K562 (cell line): ENCODE data around the gene SERTAD3. TPM values are rescaled to one million over a fixed set of nuclear protein-coding genes. Genes with fewer than 3 reads are reported as not detected.

Experiments
- ATF4 ChIP-seq: fragments of 450-650 bp; formaldehyde crosslinking; IDR thresholded peaks from 2 replicates; pipeline ENCODE4 v1.4.0; 2022; ENCODE audit warnings: mild to moderate bottlenecking, moderate library complexity
- BCOR ChIP-seq: fragments of 450-650 bp; IDR thresholded peaks from 2 replicates; pipeline ENCODE4 v1.6.1; 2016
- CBX3 ChIP-seq, 2 experiments: IDR thresholded peaks; 1 replicate in 1 of 2; 2 replicates in 1 of 2; pipeline ENCODE4 v1.6.1; 2012; ENCODE audit warnings: inconsistent platforms in 2 of 2, low read length in 2 of 2, borderline replicate concordance in 1 of 2, control low read depth in 1 of 2
- CREB1 ChIP-seq, 2 experiments: sonication (generic) in 1 of 2; formaldehyde crosslinking in 1 of 2; IDR thresholded peaks; 2 replicates each; pipeline versions ENCODE4 v1.6.1 to v1.8.0; 2012 to 2022; ENCODE audit warnings: inconsistent platforms in 1 of 2, mild to moderate bottlenecking in 1 of 2, missing genetic modification reagents in 1 of 2, moderate library complexity in 1 of 2
- DPF2 ChIP-seq: fragments of 450-650 bp; IDR thresholded peaks from 2 replicates; pipeline ENCODE4 v1.6.1; 2016
- EGR1 ChIP-seq: fragments of 450-650 bp; conservative IDR thresholded peaks from 2 replicates; pipeline ENCODE4 v1.6.1; 2017; ENCODE audit warnings: mild to moderate bottlenecking
- ESRRA ChIP-seq: fragments of 450-650 bp; IDR thresholded peaks from 2 replicates; pipeline ENCODE4 v1.6.1; 2014; ENCODE audit warnings: low read depth, mild to moderate bottlenecking, moderate library complexity, borderline replicate concordance
- FOXA3 ChIP-seq, 2 experiments: fragments of 450-650 bp in 1 of 2; sonication (generic) in 1 of 2; formaldehyde crosslinking; IDR thresholded peaks in 1 of 2; conservative IDR thresholded peaks in 1 of 2; 2 replicates each; pipeline versions ENCODE4 v1.4.0 to v1.8.0; 2020 to 2022; ENCODE audit warnings: mild to moderate bottlenecking in 2 of 2, missing genetic modification reagents in 1 of 2
- JUND ChIP-seq, 2 experiments: IDR thresholded peaks; 2 replicates in 1 of 2; 3 replicates in 1 of 2; pipeline ENCODE4 v1.6.1; 2011; ENCODE audit warnings: borderline replicate concordance in 2 of 2, low read depth in 2 of 2, low read length in 2 of 2, improper control_type of control experiment in 1 of 2, missing biosample characterization in 1 of 2, missing genetic modification characterization in 1 of 2, missing genetic modification reagents in 1 of 2
- KLF13 ChIP-seq: fragments of 450-650 bp; IDR thresholded peaks from 2 replicates; pipeline ENCODE4 v1.6.1; 2016; ENCODE audit warnings: missing genetic modification characterization, low read depth, mild to moderate bottlenecking, missing compliant biosample characterization, moderate library complexity, borderline replicate concordance
- LEF1 ChIP-seq: fragments of 450-650 bp; IDR thresholded peaks from 2 replicates; pipeline ENCODE4 v1.6.1; 2016; ENCODE audit warnings: mild to moderate bottlenecking
- SMARCA4 ChIP-seq: fragments of 450-650 bp; IDR thresholded peaks from 2 replicates; pipeline ENCODE4 v1.6.1; 2016
- SRSF3 ChIP-seq: fragments of 200-400 bp; formaldehyde crosslinking; IDR thresholded peaks from 2 replicates; pipeline ENCODE4 v1.6.1; 2016; ENCODE audit warnings: mild to moderate bottlenecking, low read length, moderate library complexity; ENCODE audit not compliant: insufficient read depth
- TBP ChIP-seq: optimal IDR thresholded peaks from 2 replicates; pipeline ENCODE3; 2011; ENCODE audit warnings: low read depth, low read length, improper control_type of control experiment
- WHSC1 ChIP-seq: IDR thresholded peaks from one replicate; pipeline ENCODE4 v1.6.1; 2012; ENCODE audit warnings: low read length, control low read depth, inconsistent platforms
- ZBTB2 ChIP-seq: fragments of 450-650 bp; IDR thresholded peaks from 2 replicates; pipeline ENCODE4 v1.6.1; 2016; ENCODE audit warnings: antibody characterized with exemption
- ZNF398 ChIP-seq: fragments of 250-450 bp; sonication (Bioruptor Pico); IDR thresholded peaks from 2 replicates; pipeline ENCODE4 v1.8.0; 2021; ENCODE audit warnings: moderate library complexity, mild to moderate bottlenecking, inconsistent platforms
- ZNF449 ChIP-seq: fragments of 250-450 bp; sonication (Bioruptor Pico); IDR thresholded peaks from 2 replicates; pipeline ENCODE4 v1.8.0; 2022; ENCODE audit warnings: moderate library complexity, mild to moderate bottlenecking, inconsistent platforms
- ZNF655 ChIP-seq: fragments of 250-450 bp; sonication (Bioruptor Pico); IDR thresholded peaks from 2 replicates; pipeline ENCODE4 v1.5.0; 2021
- ZNF76 ChIP-seq: fragments of 250-450 bp; sonication (Bioruptor Pico); IDR thresholded peaks from 2 replicates; pipeline ENCODE4 v1.4.0; 2020; ENCODE audit warnings: mild to moderate bottlenecking, moderate library complexity, borderline replicate concordance
- polyA plus RNA-seq, 8 experiments: library from polyadenylated mRNA; depleted of rRNA in 4 of 8; stranded (reverse) in 5 of 8; unstranded in 3 of 8; fragments of >200 nt; fragmentation: Nextera tagmentation in 2 of 8; fragmentation: Illumina TruSeq in 1 of 8; extraction: Ambion mirVana in 2 of 8; extraction: Trizol in 1 of 8; gene quantifications; 2 replicates each; pipeline versions ENCODE4 v1.2.1 to v1.2.3, GENCODE V29; 2011 to 2014; ENCODE audit warnings: inconsistent platforms in 1 of 8, missing spikeins in 1 of 8
- total RNA-seq, 7 experiments: library from RNA; depleted of rRNA in 6 of 7; stranded (reverse); fragments of >200 nt in 6 of 7; fragmentation: Illumina TruSeq in 2 of 7; extraction: Trizol in 2 of 7; gene quantifications; 2 replicates each; pipeline versions ENCODE4 v1.2.1 to v1.2.3, GENCODE V29; 2011 to 2021; ENCODE audit warnings: low replicate concordance in 1 of 7

SERTAD3 gene
- total and polyA plus RNA-seq, 9 of the 15 experiments (the other 6 are each of a cell fraction or from before 2014, with no cell fraction given): 5.4 to 28.9 (median 17.5) TPM

GRCh38 chr19:40466219-40466984, 22.3 kb upstream of the SERTAD3 start (continued):
- no peak for TF ChIP-seq ZNF398 (CRISPR knock-in tag)
- peak; percentile 82 for TF ChIP-seq ZBTB2
- peak; percentile 68; the same call in 1 of the 2 replicates for TF ChIP-seq ESRRA
- TF ChIP-seq DPF2: peak; percentile 68; the same call in 1 of the 2 replicates
- no peak for TF ChIP-seq JUND (IDR thresholded peaks at IDR 0.05; ENCODE audit: borderline replicate concordance, low read depth, low read length)
- TF ChIP-seq JUND (tag; IDR thresholded peaks at IDR 0.05; ENCODE audit: borderline replicate concordance, low read depth, low read length): peak; percentile 57; the same call in 1 of the 3 replicates
- peak; percentile 48; the same call in 1 of the 2 replicates for TF ChIP-seq LEF1
- peak; percentile 16 for TF ChIP-seq WHSC1
- no peak for TF ChIP-seq ZNF76 (CRISPR knock-in tag)
- TF ChIP-seq FOXA3 (CRISPR knock-in tag; conservative IDR thresholded peaks at IDR 0.05 in 1 of 2, IDR thresholded peaks at IDR 0.05 in 1 of 2): 0 out of 4 replicates have a peak, but pooled peaks of 1 of the 2 experiments have one; percentile 26
- TF ChIP-seq CREB1 (IDR thresholded peaks at IDR 0.05): no peak
- no peak for TF ChIP-seq CREB1 (CRISPR knock-in tag; IDR thresholded peaks at IDR 0.05)
- TF ChIP-seq ZNF449 (CRISPR knock-in tag): no peak
- TF ChIP-seq ZNF655 (CRISPR knock-in tag): no peak
- TF ChIP-seq ATF4 (CRISPR knock-in tag): no peak
- no peak for TF ChIP-seq SRSF3
- TF ChIP-seq EGR1: peak; percentile 26; the same call in 1 of the 2 replicates
- peak; percentile 38; the same call in 1 of the 2 replicates for TF ChIP-seq BCOR
- TF ChIP-seq KLF13: no peak
- TF ChIP-seq SMARCA4: peak; percentile 41; the same call in 1 of the 2 replicates
- no peak for TF ChIP-seq TBP
- TF ChIP-seq CBX3 (IDR thresholded peaks at IDR 0.05; ENCODE audit: borderline replicate concordance in 1 of 2, low read length in 2 of 2): peak in 1 of 2 experiments; percentile 57; a peak in 1 of 3 replicates
